GM19372 (cell line): Measurements from ENCODE around the gene HTR1E.
"Not testable (repeated sequence)": the region's sequence is repeated elsewhere in the genome, so short reads cannot be mapped to it uniquely, and the experiment has no call there.

Experiments used
- ATAC-seq: cut with Tn5 transposase; IDR thresholded peaks from one replicate; pipeline ENCODE4 v1.9.1; 2021; ENCODE audit warnings: mild to moderate bottlenecking, low read depth, moderate library complexity; ENCODE audit not compliant: unreplicated experiment

HTR1E gene, protein sequence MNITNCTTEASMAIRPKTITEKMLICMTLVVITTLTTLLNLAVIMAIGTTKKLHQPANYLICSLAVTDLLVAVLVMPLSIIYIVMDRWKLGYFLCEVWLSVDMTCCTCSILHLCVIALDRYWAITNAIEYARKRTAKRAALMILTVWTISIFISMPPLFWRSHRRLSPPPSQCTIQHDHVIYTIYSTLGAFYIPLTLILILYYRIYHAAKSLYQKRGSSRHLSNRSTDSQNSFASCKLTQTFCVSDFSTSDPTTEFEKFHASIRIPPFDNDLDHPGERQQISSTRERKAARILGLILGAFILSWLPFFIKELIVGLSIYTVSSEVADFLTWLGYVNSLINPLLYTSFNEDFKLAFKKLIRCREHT

GRCh38 chr6:86937219-86938079 is at the start of gene HTR1E:
TSS of gene HTR1E (plus strand) at chr6:86937528. CDS start at chr6:87015335, 77,807 bp downstream.
- peak; percentile 76 for ATAC-seq

GRCh38 chr6:86888301-86888700 is 49.0 kb upstream of the HTR1E start:
- ATAC-seq, result no peak

- ATAC-seq, result not testable (repeated sequence)
Measured at GRCh38 chr6:86897265-86897664, 40.1 kb upstream of the HTR1E start.

- no peak for ATAC-seq
Measured at GRCh38 chr6:86913795-86914194, 23.5 kb upstream of the HTR1E start.

DNA sequence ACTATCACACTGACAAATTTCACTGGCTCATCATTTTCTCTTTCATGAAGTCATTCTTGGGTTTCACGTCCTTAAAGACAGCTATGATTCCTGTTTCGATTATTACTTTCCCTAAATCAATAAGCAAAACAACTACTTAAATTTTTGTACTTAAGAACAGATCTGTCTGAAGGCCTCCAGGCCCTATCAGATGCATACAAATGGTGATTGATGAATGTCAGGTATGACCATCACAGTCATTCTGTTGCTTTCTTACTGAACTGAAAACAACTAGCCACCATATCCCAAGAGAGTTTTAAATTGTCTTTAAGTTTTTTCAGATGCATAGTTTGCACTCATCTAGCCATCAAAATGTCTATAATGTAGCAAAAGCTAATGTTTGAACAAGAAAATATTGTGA is 20.9 kb upstream of the HTR1E start:
- no peak for ATAC-seq

GRCh38 chr6:86927138-86927537 is 10.2 kb upstream of the HTR1E start:
- ATAC-seq, result not testable (repeated sequence)

GRCh38 chr6:86927859-86928258 is 9.5 kb upstream of the HTR1E start:
- not testable (repeated sequence) for ATAC-seq

- no peak for ATAC-seq
Measured at GRCh38 chr6:86934365-86934764, 3.0 kb upstream of the HTR1E start.

DNA sequence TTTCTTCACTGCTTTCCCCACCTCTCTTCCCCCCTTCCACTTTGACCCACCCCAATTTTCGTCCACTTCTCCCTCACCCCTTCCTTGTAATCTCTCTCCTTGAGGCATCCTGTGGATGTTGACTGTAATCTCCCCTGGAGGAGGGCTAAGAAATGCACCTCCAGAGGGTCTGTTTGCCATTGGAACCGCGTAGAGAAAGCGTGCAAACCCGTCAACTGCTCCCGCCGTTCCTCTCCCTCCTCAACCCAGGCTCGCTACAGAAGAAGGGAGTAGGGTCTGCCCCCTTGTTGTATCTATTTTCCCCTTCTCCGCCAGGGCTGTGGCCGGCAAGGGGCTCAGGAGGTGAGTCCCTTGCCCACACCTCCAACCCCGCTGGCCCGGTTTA is 502 bp upstream of the HTR1E start:
- ATAC-seq, result no peak

DNA sequence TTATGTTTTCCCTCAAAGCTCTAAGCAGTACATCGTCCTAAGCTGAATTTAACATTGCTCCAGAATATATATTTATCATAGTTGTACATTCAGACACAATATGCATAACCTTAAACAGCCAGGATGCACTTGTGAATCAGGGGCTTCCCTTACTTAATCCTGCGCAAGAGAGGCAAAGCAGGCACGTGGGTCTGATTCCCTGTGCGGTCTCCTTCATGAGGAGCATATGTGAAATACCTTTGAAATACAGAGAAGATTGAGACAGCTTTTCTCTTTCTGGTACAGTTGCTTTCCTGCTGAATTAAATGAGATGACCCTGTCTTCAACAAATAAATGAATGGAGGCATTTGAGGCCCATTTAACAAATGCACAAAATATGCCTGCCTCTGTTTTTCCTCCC is 1.5 kb downstream of the HTR1E start:
- ATAC-seq, result no peak

DNA sequence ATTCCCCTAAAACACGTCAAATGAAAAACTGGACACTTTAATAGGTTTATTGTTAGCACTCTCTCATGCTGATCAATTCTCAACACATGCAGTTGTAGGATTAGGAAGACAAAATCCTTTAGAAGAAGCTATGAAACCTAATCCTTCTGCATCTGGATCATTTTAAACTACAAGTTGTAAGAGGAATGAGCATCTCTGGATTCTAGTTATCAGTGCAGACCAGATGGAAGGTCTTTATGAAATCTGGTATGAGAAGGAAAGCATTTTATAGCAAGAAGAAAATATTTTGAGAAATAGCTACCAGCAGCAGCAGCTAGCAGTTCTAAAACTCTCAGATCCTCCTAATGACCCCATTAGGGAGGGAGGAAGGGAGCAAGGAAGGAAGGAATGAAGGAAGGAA is 4.1 kb downstream of the HTR1E start:
- ATAC-seq, result no peak

DNA sequence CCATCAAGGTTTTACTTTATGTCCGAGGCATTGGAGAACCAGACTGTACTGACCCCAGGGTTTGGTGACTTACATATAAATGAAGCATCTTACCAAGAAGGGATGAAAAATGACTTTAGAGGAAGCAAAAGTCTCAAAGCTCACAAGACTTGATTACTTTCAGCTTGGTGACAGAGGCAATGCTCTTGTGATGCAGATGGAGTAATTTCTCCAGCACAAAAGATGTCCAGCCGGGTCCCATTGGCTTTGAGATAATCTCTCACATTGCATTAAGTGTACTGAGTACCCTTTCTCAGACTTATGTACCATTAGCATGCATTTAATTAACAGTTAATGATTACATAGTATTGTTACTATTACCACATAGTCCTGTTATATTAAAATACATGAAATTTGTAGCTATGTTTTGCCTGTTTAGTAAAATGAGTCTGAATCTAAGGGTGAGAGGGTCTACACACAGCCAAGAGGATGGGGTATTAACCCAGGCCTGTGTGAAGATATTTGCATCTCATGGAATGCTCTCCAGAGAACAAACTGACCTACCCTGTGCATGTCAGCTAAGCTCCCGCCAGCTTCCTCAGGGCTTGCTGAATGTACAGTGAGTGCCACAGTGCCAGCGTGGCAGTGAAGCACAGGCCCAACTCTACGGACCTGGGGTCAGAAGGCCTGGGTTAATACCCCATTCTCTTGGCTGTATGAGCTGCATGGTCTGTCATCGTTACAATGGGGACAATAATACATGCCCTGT is 5.6 kb downstream of the HTR1E start:
- no peak for ATAC-seq

DNA sequence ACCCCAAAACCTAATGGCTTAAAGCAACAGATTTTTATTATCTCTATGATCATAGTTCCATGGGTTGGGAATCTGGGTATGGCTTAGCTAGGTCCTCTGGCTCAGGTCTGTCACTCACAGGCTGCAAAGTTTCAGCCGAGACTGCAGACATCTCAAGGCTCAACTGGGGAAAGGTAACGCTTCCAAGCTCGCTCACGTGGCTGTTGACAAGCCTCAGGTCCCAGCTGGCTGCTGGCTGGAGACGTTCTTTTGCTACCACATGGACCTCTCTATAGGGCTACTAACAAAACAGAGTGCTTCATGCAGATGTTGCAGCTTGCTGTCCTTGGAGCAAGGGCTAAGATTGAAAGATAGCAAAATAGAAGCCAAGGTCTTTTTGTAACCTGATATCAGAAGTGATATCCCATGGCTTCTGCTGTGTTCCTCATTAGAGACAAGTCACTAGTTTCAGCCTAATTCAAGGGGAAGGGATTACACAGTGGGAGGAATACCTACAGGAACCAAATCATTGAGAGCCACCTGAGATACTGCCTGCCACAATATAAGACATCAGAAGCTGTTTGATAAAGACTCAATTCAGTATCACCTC is 6.6 kb downstream of the HTR1E start:
- no peak for ATAC-seq

- ATAC-seq, result no peak
Measured at GRCh38 chr6:86949771-86950170, 12.4 kb downstream of the HTR1E start.

- ATAC-seq, result no peak
Measured at GRCh38 chr6:86952991-86953390, 15.7 kb downstream of the HTR1E start.

DNA sequence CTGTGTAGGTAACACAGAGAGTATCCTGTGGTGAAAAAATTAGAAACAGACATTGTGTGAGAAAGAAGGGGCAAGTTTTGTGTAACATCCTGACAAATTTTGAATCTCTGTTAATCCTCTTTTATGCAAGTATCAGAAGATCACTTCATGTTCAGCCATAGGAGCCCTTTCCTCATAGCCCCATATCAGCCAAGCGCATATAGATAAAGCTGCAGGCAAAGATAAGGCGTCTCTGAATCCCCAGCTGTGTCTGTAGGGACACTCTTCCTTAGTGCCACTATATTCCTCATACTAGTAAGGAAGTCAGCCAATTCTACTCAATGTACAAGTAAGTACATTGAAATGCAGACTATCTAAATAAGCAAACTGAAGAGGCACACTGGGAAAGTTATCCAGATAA is 22.3 kb downstream of the HTR1E start:
- no peak for ATAC-seq

GRCh38 chr6:86961455-86962200 is 24.3 kb downstream of the HTR1E start:
- ATAC-seq, result no peak

DNA sequence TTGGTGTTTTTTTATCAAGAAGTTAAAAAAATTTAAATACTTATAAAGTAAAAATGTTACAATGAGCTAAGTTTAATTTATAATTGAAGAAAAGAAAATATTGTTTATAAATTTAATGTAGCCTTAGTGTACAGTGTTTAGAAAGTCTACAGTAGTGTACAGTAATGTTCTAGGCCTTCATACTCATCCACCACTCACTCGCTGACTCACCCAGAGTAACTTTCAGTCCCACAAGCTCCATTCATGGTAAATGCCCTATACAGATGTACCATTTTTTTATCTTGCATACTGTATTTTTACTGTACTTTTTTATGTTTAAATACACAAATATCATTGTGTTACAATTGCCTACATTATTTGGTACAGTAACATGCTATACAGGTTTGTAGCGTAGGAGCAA is 26.0 kb downstream of the HTR1E start:
- no peak for ATAC-seq

GRCh38 chr6:86964029-86964579 is 26.8 kb downstream of the HTR1E start:
- no peak for ATAC-seq

GRCh38 chr6:86966271-86966670 is 28.9 kb downstream of the HTR1E start:
- ATAC-seq, result no peak
